Glutamatergic neuron (in vitro differentiated cells): ENCODE data around the gene ZWINT. TPM values are rescaled to one million over a fixed set of nuclear protein-coding genes. Genes with fewer than 3 reads are reported as not detected.

Experiments used
- DNase-seq: peaks from one replicate; pipeline ENCODE4 v3.0.0; 2022
- H3K27ac Mint-ChIP-seq: one replicate; pipeline ENCODE4 v1.8.0; 2020; ENCODE audit warnings: mild to moderate bottlenecking, mixed read lengths, inconsistent platforms; ENCODE audit not compliant: unreplicated experiment
- H3K27me3 Mint-ChIP-seq: one replicate; pipeline ENCODE4 v1.8.0; 2020; ENCODE audit warnings: mild to moderate bottlenecking, moderate library complexity, mixed read lengths, inconsistent platforms; ENCODE audit not compliant: unreplicated experiment
- H3K36me3 Mint-ChIP-seq: one replicate; pipeline ENCODE4 v1.8.0; 2020; ENCODE audit warnings: mild to moderate bottlenecking, mixed read lengths, inconsistent platforms; ENCODE audit not compliant: unreplicated experiment
- H3K4me1 Mint-ChIP-seq: one replicate; pipeline ENCODE4 v1.8.0; 2020; ENCODE audit warnings: mild to moderate bottlenecking, low read depth, mixed read lengths, inconsistent platforms; ENCODE audit not compliant: unreplicated experiment
- H3K4me3 Mint-ChIP-seq: one replicate; pipeline ENCODE4 v1.8.0; 2020; ENCODE audit warnings: mild to moderate bottlenecking, mixed read lengths, inconsistent platforms; ENCODE audit not compliant: unreplicated experiment
- H3K9me3 Mint-ChIP-seq: one replicate; pipeline ENCODE4 v1.8.0; 2020; ENCODE audit warnings: mild to moderate bottlenecking, moderate library complexity, mixed read lengths, inconsistent platforms; ENCODE audit not compliant: unreplicated experiment
- CTCF ChIP-seq: fragments of 200-600 bp; sonication (generic); IDR thresholded peaks from one replicate; pipeline ENCODE4 v1.5.0; 2021; ENCODE audit not compliant: partially characterized antibody, unreplicated experiment
- total RNA-seq: library from RNA; stranded (reverse); fragmentation: NEBNext Ultra II Directional; extraction: Animal tissue kit (Norgen Biotek cat#: 25700); gene quantifications from one replicate; pipeline ENCODE4 v1.2.1, GENCODE V29; 2021; ENCODE audit not compliant: unreplicated experiment

The ZWINT gene
- total RNA-seq, 1 donor from 2014 or later, result 11.6 TPM

- Mint-ChIP-seq H3K27ac (no peak overlapping the region), H3K27me3 (no peaks in the 10 kb centered on the region), H3K4me1 (no peaks in the 10 kb centered on the region), H3K4me3 (no peak overlapping the region), H3K9me3 (no peaks in the 10 kb centered on the region), H3K36me3 (peaks cover 5% of the 10 kb centered on the region)
- no peak for DNase-seq
- no peak for TF ChIP-seq CTCF
Observed at GRCh38 chr10:56341612-56342011, 19.4 kb downstream of the ZWINT start.

DNA sequence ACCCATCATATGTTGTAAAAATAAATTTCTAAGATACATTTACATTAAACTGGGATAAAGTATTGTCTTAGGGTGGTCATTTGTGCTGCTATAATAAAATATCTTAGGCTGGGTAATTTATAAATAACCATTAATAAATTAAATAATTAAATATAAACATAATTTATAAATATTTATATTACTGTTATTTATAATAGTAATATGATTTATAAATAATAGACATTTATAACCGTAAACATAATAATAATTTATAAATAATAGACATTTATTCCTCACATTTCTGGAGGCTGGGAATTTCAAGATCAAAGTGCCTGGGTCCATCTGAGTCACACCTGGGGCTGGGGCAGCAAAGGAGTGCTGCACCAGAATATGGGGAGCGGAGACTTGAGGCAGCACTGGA, 31.1 kb downstream of the ZWINT start:
- H3K27ac Mint-ChIP-seq, result no peak overlapping the region
- TF ChIP-seq CTCF, result no peak
- no peaks in the 10 kb centered on the region for H3K36me3 Mint-ChIP-seq
- H3K4me3 Mint-ChIP-seq, result no peak overlapping the region
- H3K4me1 Mint-ChIP-seq, result no peaks in the 10 kb centered on the region
- no peak for DNase-seq
- H3K27me3 Mint-ChIP-seq, result no peaks in the 10 kb centered on the region
- no peaks in the 10 kb centered on the region for H3K9me3 Mint-ChIP-seq

GRCh38 chr10:56327118-56327517, 33.9 kb downstream of the ZWINT start:
- no peak for DNase-seq
- H3K27me3 Mint-ChIP-seq, result no peaks in the 10 kb centered on the region

DNA sequence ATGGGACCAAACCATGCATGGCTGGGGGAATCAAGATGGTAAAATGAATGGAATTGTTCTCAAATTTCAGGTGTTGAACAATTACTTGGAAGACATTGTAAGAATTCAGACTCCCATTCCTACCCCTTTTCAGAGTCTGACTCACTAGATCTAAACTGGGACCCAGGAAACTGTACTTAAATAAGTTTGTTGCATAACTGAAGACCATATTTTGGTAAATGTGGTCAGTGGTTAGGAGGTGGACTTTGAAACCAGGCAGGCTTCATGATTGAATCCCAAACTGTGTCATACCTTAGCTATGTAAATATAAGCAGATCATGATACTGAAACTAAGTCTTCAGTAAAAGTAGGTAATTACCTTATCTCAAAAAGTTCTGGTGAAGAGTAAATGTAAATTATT, 41.7 kb downstream of the ZWINT start:
- no peaks in the 10 kb centered on the region for H3K9me3 Mint-ChIP-seq
- no peaks in the 10 kb centered on the region for H3K36me3 Mint-ChIP-seq
- DNase-seq, result no peak
- H3K27me3 Mint-ChIP-seq, result no peaks in the 10 kb centered on the region
- H3K4me3 Mint-ChIP-seq, result no peak overlapping the region
- H3K27ac Mint-ChIP-seq, result no peak overlapping the region
- TF ChIP-seq CTCF, result no peak
- no peaks in the 10 kb centered on the region for H3K4me1 Mint-ChIP-seq

More at GRCh38 chr10:56327118-56327517, 33.9 kb downstream of the ZWINT start:
- Mint-ChIP-seq H3K4me1 (no peaks in the 10 kb centered on the region), H3K4me3 (no peak overlapping the region), H3K27ac (no peak overlapping the region), H3K36me3 (no peaks in the 10 kb centered on the region), H3K9me3 (no peaks in the 10 kb centered on the region)
- TF ChIP-seq CTCF, result no peak

DNA sequence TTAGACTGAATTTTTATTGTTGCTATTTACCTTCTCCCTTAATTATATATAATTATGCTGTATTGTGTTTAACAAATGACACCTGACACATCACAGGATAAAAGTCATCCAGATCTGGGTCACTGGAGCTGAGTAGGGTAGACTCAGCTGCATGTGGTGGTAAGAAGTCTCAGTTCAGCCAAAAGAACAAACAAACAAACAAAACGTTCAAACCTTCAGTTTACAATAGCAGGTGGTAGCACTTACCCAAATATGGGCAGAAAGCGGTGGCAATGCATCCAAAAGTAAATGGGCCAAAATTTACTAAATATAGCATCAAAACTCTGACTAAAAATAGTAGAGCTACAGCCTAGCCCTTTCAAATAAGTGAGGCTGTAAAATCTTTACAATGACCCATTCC, 42.2 kb downstream of the ZWINT start:
- Mint-ChIP-seq H3K27ac (no peak overlapping the region), H3K27me3 (no peaks in the 10 kb centered on the region), H3K9me3 (no peaks in the 10 kb centered on the region), H3K4me1 (no peaks in the 10 kb centered on the region), H3K4me3 (no peak overlapping the region), H3K36me3 (no peaks in the 10 kb centered on the region)
- DNase-seq, result no peak
- TF ChIP-seq CTCF, result no peak
